GM23338 (cell line): ENCODE data around the gene TGFB1. TPM values are rescaled to one million over a fixed set of nuclear protein-coding genes. Genes with fewer than 3 reads are reported as not detected.

Experiments used
- ATAC-seq: fragments of 200-7000 bp; cut with Tn5 transposase; 3 replicates; pipeline ENCODE4 v1.9.1; 2020
- DNase-seq: peaks from one replicate; pipeline ENCODE4 v3.0.0-alpha.2; 2015; ENCODE audit warnings: low spot score
- H2AFZ ChIP-seq: fragments of 200-600 bp; sonication (generic); 2 replicates; pipeline ENCODE4 v1.8.0; 2016; ENCODE audit warnings: antibody characterized with exemption, mild to moderate bottlenecking, moderate library complexity
- H3F3A ChIP-seq: fragments of 200-600 bp; sonication (generic); replicated peaks from 2 replicates; pipeline ENCODE4 v1.8.0; 2017; ENCODE audit warnings: antibody characterized with exemption, mixed run types, low read depth
- H3K27ac ChIP-seq: fragments of 200-600 bp; sonication (generic); 2 replicates; pipeline ENCODE4 v1.6.1; 2016; ENCODE audit warnings: low read depth
- H3K27me3 ChIP-seq: fragments of 200-600 bp; sonication (generic); 2 replicates; pipeline ENCODE4 v1.8.0; 2016; ENCODE audit warnings: mild to moderate bottlenecking, mixed run types, moderate library complexity; ENCODE audit not compliant: insufficient read depth
- H3K36me3 ChIP-seq: fragments of 200-600 bp; sonication (generic); 2 replicates; pipeline ENCODE4 v1.8.0; 2016; ENCODE audit warnings: mild to moderate bottlenecking; ENCODE audit not compliant: insufficient read depth
- H3K4me1 ChIP-seq: fragments of 200-600 bp; sonication (generic); 2 replicates; pipeline ENCODE4 v1.8.0; 2016; ENCODE audit warnings: mild to moderate bottlenecking, moderate library complexity; ENCODE audit not compliant: insufficient read depth
- H3K4me2 ChIP-seq: fragments of 200-600 bp; sonication (generic); 2 replicates; pipeline ENCODE4 v1.7.1; 2017; ENCODE audit warnings: mixed run types
- H3K4me3 ChIP-seq: fragments of 200-600 bp; sonication (generic); 2 replicates; pipeline ENCODE4 v1.6.1; 2016; ENCODE audit warnings: mixed run types
- H3K79me2 ChIP-seq: fragments of 200-600 bp; sonication (generic); replicated peaks from 2 replicates; pipeline ENCODE4 v1.8.0; 2017; ENCODE audit warnings: mild to moderate bottlenecking; ENCODE audit not compliant: insufficient read depth
- H3K9me2 ChIP-seq: fragments of 200-600 bp; sonication (generic); 2 replicates; pipeline ENCODE4 v1.8.0; 2017; ENCODE audit not compliant: insufficient read depth
- H4K20me1 ChIP-seq: fragments of 200-600 bp; sonication (generic); replicated peaks from 2 replicates; pipeline ENCODE4 v1.8.0; 2017; ENCODE audit warnings: mild to moderate bottlenecking; ENCODE audit not compliant: insufficient read depth
- H3K27ac Mint-ChIP-seq: 2 replicates; pipeline ENCODE4 v1.8.0; 2020; ENCODE audit warnings: inconsistent platforms, mild to moderate bottlenecking, moderate library complexity, mixed read lengths
- H3K27me3 Mint-ChIP-seq: 3 replicates; pipeline ENCODE4 v1.8.0; 2022; ENCODE audit warnings: low read depth, mild to moderate bottlenecking, moderate library complexity, mixed read lengths, inconsistent platforms; ENCODE audit not compliant: insufficient read depth, poor library complexity
- H3K36me3 Mint-ChIP-seq: 3 replicates; pipeline ENCODE4 v1.8.0; 2021; ENCODE audit warnings: low read depth, mild to moderate bottlenecking, inconsistent platforms, moderate library complexity, mixed read lengths
- H3K4me1 Mint-ChIP-seq: 3 replicates; pipeline ENCODE4 v1.8.0; 2020; ENCODE audit warnings: mild to moderate bottlenecking, inconsistent platforms, mixed read lengths
- H3K4me3 Mint-ChIP-seq: 3 replicates; pipeline ENCODE4 v1.8.0; 2021; ENCODE audit warnings: moderate library complexity, mild to moderate bottlenecking, inconsistent platforms, mixed read lengths
- H3K9me3 Mint-ChIP-seq: 3 replicates; pipeline ENCODE4 v1.8.0; 2020; ENCODE audit warnings: moderate library complexity, mild to moderate bottlenecking, inconsistent platforms, mixed read lengths
- CREB1 ChIP-seq: fragments of 250-450 bp; sonication (Bioruptor Pico); IDR thresholded peaks from 2 replicates; pipeline ENCODE4 v1.5.0; 2020; ENCODE audit warnings: low read depth, mild to moderate bottlenecking, moderate library complexity
- CTCF ChIP-seq, 2 experiments: fragments of 200-600 bp in 1 of 2; sonication (generic) in 1 of 2; conservative IDR thresholded peaks; 2 replicates each; pipeline versions ENCODE4 v1.5.1 to v1.6.1; 2016 to 2017; ENCODE audit warnings: antibody characterized with exemption in 2 of 2, low read depth in 2 of 2, mild to moderate bottlenecking in 2 of 2, moderate library complexity in 1 of 2
- ETS1 ChIP-seq: IDR thresholded peaks from 2 replicates; pipeline ENCODE4 v1.6.1; 2016; ENCODE audit warnings: antibody characterized with exemption
- EZH2 ChIP-seq: fragments of 200-600 bp; sonication (generic); IDR thresholded peaks from one replicate; pipeline ENCODE4 v1.8.0; 2017; ENCODE audit warnings: antibody characterized with exemption, mild to moderate bottlenecking, low read depth; ENCODE audit not compliant: unreplicated experiment
- EZH2phosphoT487 ChIP-seq: fragments of 200-600 bp; sonication (generic); IDR thresholded peaks from one replicate; pipeline ENCODE4 v1.8.1; 2018; ENCODE audit warnings: antibody characterized with exemption; ENCODE audit not compliant: unreplicated experiment
- JUNB ChIP-seq: IDR thresholded peaks from one replicate; pipeline ENCODE4 v1.6.1; 2016; ENCODE audit warnings: antibody characterized with exemption; ENCODE audit not compliant: unreplicated experiment
- NANOG ChIP-seq: IDR thresholded peaks from 2 replicates; pipeline ENCODE4 v1.6.1; 2016; ENCODE audit warnings: antibody characterized with exemption, borderline replicate concordance
- POLR2AphosphoS5 ChIP-seq: IDR thresholded peaks from 2 replicates; pipeline ENCODE4 v1.6.1; 2016; ENCODE audit warnings: antibody characterized with exemption, low read depth
- REST ChIP-seq: IDR thresholded peaks from one replicate; pipeline ENCODE4 v1.6.1; 2018; ENCODE audit warnings: antibody characterized with exemption; ENCODE audit not compliant: unreplicated experiment
- STAT1 ChIP-seq: IDR thresholded peaks from one replicate; pipeline ENCODE4 v1.6.1; 2016; ENCODE audit warnings: antibody characterized with exemption; ENCODE audit not compliant: unreplicated experiment
- ZNF114 ChIP-seq: fragments of 250-450 bp; sonication (Bioruptor Pico); IDR thresholded peaks from 2 replicates; pipeline ENCODE4 v1.5.0; 2020; ENCODE audit warnings: mild to moderate bottlenecking, moderate library complexity
- ZNF331 ChIP-seq: fragments of 250-450 bp; sonication (Bioruptor Pico); IDR thresholded peaks from 2 replicates; pipeline ENCODE4 v1.5.0; 2020; ENCODE audit warnings: low read depth, mild to moderate bottlenecking, moderate library complexity
- ZNF462 ChIP-seq: fragments of 250-450 bp; sonication (Bioruptor Pico); IDR thresholded peaks from 2 replicates; pipeline ENCODE4 v1.5.0; 2020; ENCODE audit warnings: mild to moderate bottlenecking, moderate library complexity
- polyA plus RNA-seq: library from polyadenylated mRNA; unstranded; fragments of >200 nt; fragmentation: Nextera tagmentation; extraction: Ambion mirVana; gene quantifications from 2 replicates; pipeline ENCODE4 v1.2.1, GENCODE V29; 2016
- total RNA-seq: library from RNA; depleted of rRNA; stranded (reverse); fragments of >200 nt; shearing (Covaris generic); gene quantifications from 2 replicates; pipeline ENCODE4 v1.2.3, GENCODE V29; 2014

Gene TGFB1
- total and polyA plus RNA-seq, 2 experiments from 2014 or later: 0.99 to 7.9 TPM

GRCh38 chr19:41299755-41300089, 54.0 kb downstream of the TGFB1 start:
- H3K4me3 Mint-ChIP-seq: no peak overlapping the region
- peak overlapping the region; percentile 37; the same call in 1 of the 2 replicates for H3K27ac Mint-ChIP-seq

More at GRCh38 chr19:41299755-41300089, 54.0 kb downstream of the TGFB1 start:
- no peak overlapping the region for H3K4me3 ChIP-seq
- DNase-seq (no peak), ATAC-seq (no peak)
- peaks cover 46% of the 10 kb centered on the region for H4K20me1 ChIP-seq
- 0 out of 2 replicates have a peak, but pooled peaks cover 8% of the 10 kb centered on the region for H3K79me2 ChIP-seq
- H3K4me2 ChIP-seq: no peak overlapping the region
- H3K27me3 Mint-ChIP-seq: peaks cover 5% of the 10 kb centered on the region
- H2AFZ ChIP-seq: no peak overlapping the region
- no peak for TF ChIP-seq STAT1
- no peak for TF ChIP-seq EZH2phosphoT487
- no peak for TF ChIP-seq ETS1
- no peak for TF ChIP-seq ZNF114 (CRISPR knock-in tag)
- no peak for TF ChIP-seq POLR2AphosphoS5
- TF ChIP-seq EZH2: no peak
- TF ChIP-seq CTCF (conservative IDR thresholded peaks at IDR 0.05; ENCODE audit: low read depth in 2 of 2): no peak
- TF ChIP-seq REST: no peak
- TF ChIP-seq ZNF462 (CRISPR knock-in tag): no peak
- TF ChIP-seq CREB1: no peak
- TF ChIP-seq ZNF331 (CRISPR knock-in tag): no peak
- no peak for TF ChIP-seq JUNB
- no peak for TF ChIP-seq NANOG
- H3F3A ChIP-seq: peaks cover 27% of the 10 kb centered on the region
- H3K4me1 ChIP-seq: no peaks in the 10 kb centered on the region
- no peaks in the 10 kb centered on the region for H3K27me3 ChIP-seq
- no peaks in the 10 kb centered on the region for H3K4me1 Mint-ChIP-seq
- H3K9me3 Mint-ChIP-seq: no peaks in the 10 kb centered on the region
- H3K9me2 ChIP-seq: no peaks in the 10 kb centered on the region
- H3K27ac ChIP-seq: no peak overlapping the region
- peaks cover 98% of the 10 kb centered on the region for H3K36me3 Mint-ChIP-seq
- H3K36me3 ChIP-seq: peaks cover 88% of the 10 kb centered on the region
